SK-N-SH (cell line): ENCODE measurements around the gene SIAH1. TPM values are rescaled to one million over a fixed set of nuclear protein-coding genes. Genes with fewer than 3 reads are reported as not detected.

Experiments used
- CTCF ChIA-PET: fragments of 300-600, 350-600 bp; formaldehyde crosslinking; extraction: SDS; loops from one replicate; lab custom pipeline; 2021; lab: Yijun Ruan, JAX
- POLR2A ChIA-PET: fragments of 350-600 bp; sonication (Branson Sonifier 250); formaldehyde crosslinking; extraction: SDS; loops from one replicate; lab custom pipeline; 2020; ENCODE audit warnings: antibody characterized with exemption, inconsistent platforms; lab: Yijun Ruan, JAX
- DNase-seq: peaks from one replicate; pipeline ENCODE4 v3.0.0; 2012
- H2AFZ ChIP-seq: fragments of 200-600 bp; sonication (generic); 2 replicates; pipeline ENCODE4 v1.8.1; 2016; ENCODE audit warnings: antibody characterized with exemption, mild to moderate bottlenecking, low read depth
- H3F3A ChIP-seq: fragments of 200-600 bp; sonication (generic); replicated peaks from 2 replicates; pipeline ENCODE3; 2016; ENCODE audit warnings: antibody characterized with exemption, mild to moderate bottlenecking; ENCODE audit not compliant: insufficient read depth
- H3K27ac ChIP-seq, 2 experiments: fragments of 200-500 bp in 1 of 2; fragments of 200-600 bp in 1 of 2; sonication (Bioruptor generic) in 1 of 2; sonication (generic), shearing (Covaris generic) in 1 of 2; 2 replicates each; pipeline versions ENCODE4 v1.5.1 to v1.6.1; 2014 to 2016; ENCODE audit warnings: low read depth in 2 of 2, inconsistent platforms in 1 of 2, low read length in 1 of 2, mild to moderate bottlenecking in 1 of 2, mixed read lengths in 1 of 2
- H3K27me3 ChIP-seq: fragments of 200-600 bp; sonication (generic), shearing (Covaris generic); 2 replicates; pipeline ENCODE4 v1.6.1; 2016; ENCODE audit warnings: mixed run types; ENCODE audit not compliant: insufficient read depth
- H3K36me3 ChIP-seq, 2 experiments: fragments of 200-500 bp in 1 of 2; fragments of 200-600 bp in 1 of 2; sonication (Bioruptor generic) in 1 of 2; sonication (generic) in 1 of 2; replicated peaks in 1 of 2; 2 replicates each; pipeline versions ENCODE3 to v1.5.1; 2014 to 2016; ENCODE audit warnings: low read length in 1 of 2, mild to moderate bottlenecking in 1 of 2; ENCODE audit not compliant: insufficient read depth in 2 of 2, control insufficient read depth in 1 of 2
- H3K4me1 ChIP-seq, 2 experiments: fragments of 200-500 bp in 1 of 2; fragments of 200-600 bp in 1 of 2; sonication (Bioruptor generic) in 1 of 2; sonication (generic), shearing (Covaris generic) in 1 of 2; 2 replicates each; pipeline versions ENCODE4 v1.5.1 to v1.6.1; 2014 to 2016; ENCODE audit warnings: low read depth in 1 of 2, low read length in 1 of 2, mixed run types in 1 of 2; ENCODE audit not compliant: insufficient read depth in 2 of 2, control insufficient read depth in 1 of 2
- H3K4me2 ChIP-seq: fragments of 200-600 bp; sonication (generic), shearing (Covaris generic); 2 replicates; pipeline ENCODE4 v1.6.1; 2017; ENCODE audit warnings: mixed run types
- H3K4me3 ChIP-seq, 2 experiments: fragments of 200-500 bp in 1 of 2; fragments of 200-600 bp in 1 of 2; sonication (Bioruptor generic) in 1 of 2; sonication (generic), shearing (Covaris generic) in 1 of 2; 2 replicates each; pipeline versions ENCODE4 v1.5.1 to v1.8.1; 2014 to 2016; ENCODE audit warnings: low read depth in 2 of 2, inconsistent platforms in 1 of 2, low read length in 1 of 2, mild to moderate bottlenecking in 1 of 2, mixed read lengths in 1 of 2, moderate library complexity in 1 of 2
- H3K79me2 ChIP-seq: fragments of 200-600 bp; sonication (generic); 2 replicates; pipeline ENCODE4 v1.8.1; 2017; ENCODE audit warnings: mild to moderate bottlenecking; ENCODE audit not compliant: insufficient read depth
- H3K9ac ChIP-seq: fragments of 200-600 bp; sonication (generic); 2 replicates; pipeline ENCODE4 v1.6.1; 2017; ENCODE audit warnings: mixed run types
- H3K9me2 ChIP-seq: fragments of 200-600 bp; sonication (generic); 2 replicates; pipeline ENCODE4 v1.6.1; 2017; ENCODE audit warnings: mixed run types
- H3K9me3 ChIP-seq: fragments of 200-600 bp; sonication (generic); 2 replicates; pipeline ENCODE4 v1.6.1; 2017; ENCODE audit warnings: mixed run types, mild to moderate bottlenecking, moderate library complexity
- H4K20me1 ChIP-seq: fragments of 200-600 bp; sonication (generic); 2 replicates; pipeline ENCODE4 v1.6.1; 2017; ENCODE audit warnings: mild to moderate bottlenecking, mixed run types; ENCODE audit not compliant: insufficient read depth
- CHD2 ChIP-seq: fragments of 150-350 bp; IDR thresholded peaks from 2 replicates; pipeline ENCODE4 v1.6.1; 2018; ENCODE audit warnings: low read length; ENCODE audit not compliant: partially characterized antibody
- ELF1 ChIP-seq: IDR thresholded peaks from 2 replicates; pipeline ENCODE4 v1.4.0; 2012
- EZH2phosphoT487 ChIP-seq: fragments of 200-600 bp; sonication (generic); IDR thresholded peaks from 2 replicates; pipeline ENCODE4 v1.6.1; 2017; ENCODE audit warnings: low read depth, mixed run types, mild to moderate bottlenecking, antibody characterized with exemption, moderate library complexity, borderline replicate concordance
- FOSL2 ChIP-seq: IDR thresholded peaks from 2 replicates; pipeline ENCODE4 v1.4.0; 2012; ENCODE audit warnings: low read depth, mild to moderate bottlenecking, moderate library complexity, borderline replicate concordance
- FOXJ3 ChIP-seq: sonication (generic); formaldehyde crosslinking; IDR thresholded peaks from 2 replicates; pipeline ENCODE4 v1.5.1; 2020; ENCODE audit warnings: mild to moderate bottlenecking, missing genetic modification reagents
- FOXM1 ChIP-seq: IDR thresholded peaks from 2 replicates; pipeline ENCODE4 v1.4.0; 2012; ENCODE audit warnings: low read depth, mild to moderate bottlenecking
- GATA2 ChIP-seq: sonication (generic); formaldehyde crosslinking; IDR thresholded peaks from 2 replicates; pipeline ENCODE4 v1.5.0; 2020; ENCODE audit warnings: mild to moderate bottlenecking, missing genetic modification reagents
- IRF3 ChIP-seq: fragments of 150-350 bp; IDR thresholded peaks from 2 replicates; pipeline ENCODE4 v1.6.1; 2016; ENCODE audit warnings: mild to moderate bottlenecking, low read depth, low read length
- JUND ChIP-seq: IDR thresholded peaks from 2 replicates; pipeline ENCODE4 v1.4.0; 2012
- MEF2A ChIP-seq: IDR thresholded peaks from 2 replicates; pipeline ENCODE4 v1.4.0; 2012; ENCODE audit warnings: low read depth, borderline replicate concordance
- POLR2AphosphoS5 ChIP-seq: IDR thresholded peaks from 2 replicates; pipeline ENCODE4 v1.6.1; 2012; ENCODE audit warnings: low read depth, low read length
- RAD21 ChIP-seq: IDR thresholded peaks from 2 replicates; pipeline ENCODE4 v1.6.1; 2012; ENCODE audit warnings: mild to moderate bottlenecking, low read length
- RCOR1 ChIP-seq: fragments of 150-350 bp; IDR thresholded peaks from 2 replicates; pipeline ENCODE4 v1.6.1; 2017; ENCODE audit warnings: antibody characterized with exemption, low read length
- REST ChIP-seq: IDR thresholded peaks from 2 replicates; pipeline ENCODE4 v1.6.1; 2012; ENCODE audit warnings: mild to moderate bottlenecking, low read depth, low read length, moderate library complexity
- RFX5 ChIP-seq: IDR thresholded peaks from 2 replicates; pipeline ENCODE4 v1.6.1; 2012; ENCODE audit warnings: mild to moderate bottlenecking, improper control_type of control experiment, low read length
- RXRA ChIP-seq: IDR thresholded peaks from 2 replicates; pipeline ENCODE4 v1.4.0; 2012; ENCODE audit warnings: low read depth, mild to moderate bottlenecking, borderline replicate concordance
- SMC3 ChIP-seq: IDR thresholded peaks from 2 replicates; pipeline ENCODE4 v1.6.1; 2012; ENCODE audit warnings: low read depth, low read length, improper control_type of control experiment
- TAF1 ChIP-seq: IDR thresholded peaks from 2 replicates; pipeline ENCODE4 v1.6.1; 2012; ENCODE audit warnings: low read depth, mild to moderate bottlenecking, low read length, moderate library complexity, borderline replicate concordance
- TCF12 ChIP-seq: IDR thresholded peaks from 2 replicates; pipeline ENCODE4 v1.4.0; 2012
- USF1 ChIP-seq: IDR thresholded peaks from 2 replicates; pipeline ENCODE4 v1.4.0; 2012; ENCODE audit warnings: low read depth, borderline replicate concordance
- USF2 ChIP-seq: fragments of 150-350 bp; IDR thresholded peaks from 2 replicates; pipeline ENCODE4 v1.6.1; 2017; ENCODE audit warnings: antibody characterized with exemption, low read length, low read depth, borderline replicate concordance
- ZBTB33 ChIP-seq: IDR thresholded peaks from 2 replicates; pipeline ENCODE4 v1.4.0; 2012; ENCODE audit warnings: low read depth, borderline replicate concordance
- WGBS: methylation state at CpG from one replicate; pipeline ENCODE4 v1.1.6; 2017; ENCODE audit warnings: low lambda C conversion rate; 5-methylcytosine and 5-hydroxymethylcytosine counted together
- polyA plus RNA-seq, 3 experiments: library from polyadenylated mRNA; depleted of rRNA; stranded (reverse); fragments of >200 nt; gene quantifications; 2 replicates each; pipeline ENCODE4 v1.2.3, GENCODE V29; 2012

Gene SIAH1
- polyA plus RNA-seq, 1 of the 3 experiments (the other 2 are of a cell fraction) = 15.4 TPM

GRCh38 chr16:48378836-48379235, 6.4 kb downstream of the SIAH1 start (continued):
- TF ChIP-seq USF2 (no peak), GATA2 (no peak), JUND (no peak), RFX5 (no peak), EZH2phosphoT487 (no peak)
- TF ChIP-seq, all 33 proteins: peak for 0

GRCh38 chr16:48378276-48378675, 6.9 kb downstream of the SIAH1 start:
- Histone ChIP-seq H3K27ac (no peak overlapping the region), H3K4me2 (no peak overlapping the region), H4K20me1 (peaks cover 100% of the 10 kb centered on the region), H3K9ac (no peak overlapping the region), H3K4me3 (no peak overlapping the region), H3K4me1 (peaks cover 9 to 33% of the 10 kb centered on the region in 2 experiments; a peak in 3 of 4 replicates), H3F3A (peaks cover 14% of the 10 kb centered on the region), H3K9me3 (no peaks in the 10 kb centered on the region), H3K27me3 (no peaks in the 10 kb centered on the region), H3K79me2 (peaks cover 100% of the 10 kb centered on the region), H2AFZ (no peak overlapping the region), H3K36me3 (no peaks in the 10 kb centered on the region), H3K9me2 (no peaks in the 10 kb centered on the region)
- ChIA-PET CTCF (interaction anchor here (1.3 kb wide), 1 partner anchor 24 kb away, joined by 3 read pairs; no protein-coding TSS in a partner anchor), POLR2A (no interaction called here)
- DNase-seq = no peak
- TF ChIP-seq RAD21 = no peak
- no peak for TF ChIP-seq SMC3
- no peak for TF ChIP-seq FOSL2
- TF ChIP-seq REST = no peak
- no peak for TF ChIP-seq RFX5
- TF ChIP-seq GATA2 = no peak
- no peak for TF ChIP-seq RCOR1
- TF ChIP-seq MEF2A = no peak
- TF ChIP-seq USF1 = no peak
- TF ChIP-seq FOXM1 = no peak
- TF ChIP-seq TCF12 = no peak
- no peak for TF ChIP-seq ELF1
- no peak for TF ChIP-seq ZBTB33
- TF ChIP-seq RXRA = no peak
- no peak for TF ChIP-seq POLR2AphosphoS5
- no peak for TF ChIP-seq IRF3
- no peak for TF ChIP-seq EZH2phosphoT487
- TF ChIP-seq CHD2 = no peak
- TF ChIP-seq FOXJ3 (CRISPR knock-in tag) = no peak
- TF ChIP-seq TAF1 = no peak
- 97% methylated on average over 5 of the region's 5 CpGs for WGBS
